Stimulated activated naive CD8-positive, alpha-beta T cell treated with anti-CD3 and anti-CD28 coated beads, Interleukin-15, amount 100 ng/mL, for 72 hours (primary cell): ENCODE results near the gene ITGB1BP1.

Source experiments
- ATAC-seq: fragments of 150-1000 bp; cut with Tn5 transposase; 2 replicates; pipeline ENCODE4 v1.10.0; 2021; ENCODE audit warnings: mild to moderate bottlenecking, moderate library complexity
- DNase-seq, 2 donors: peaks; one replicate each; pipeline ENCODE4 v3.0.0; 2021 to 2022
- H3K27ac Mint-ChIP-seq, 2 donors: one replicate each; pipeline ENCODE4 v1.8.0; 2022; ENCODE audit warnings: mild to moderate bottlenecking in 2 of 2, mixed read lengths in 2 of 2, moderate library complexity in 2 of 2
- H3K27me3 Mint-ChIP-seq: one replicate; pipeline ENCODE4 v1.8.0; 2022; ENCODE audit warnings: mixed read lengths
- H3K4me1 Mint-ChIP-seq: one replicate; pipeline ENCODE4 v1.8.0; 2022; ENCODE audit warnings: mild to moderate bottlenecking, mixed read lengths
- H3K4me3 Mint-ChIP-seq, 2 donors: one replicate each; pipeline ENCODE4 v1.8.0; 2022; ENCODE audit warnings: mild to moderate bottlenecking in 2 of 2, mixed read lengths in 2 of 2, moderate library complexity in 1 of 2
- H3K9me3 Mint-ChIP-seq, 2 donors: one replicate each; pipeline ENCODE4 v1.8.0; 2022; ENCODE audit warnings: mixed read lengths in 2 of 2

ITGB1BP1 gene

GRCh38 chr2:9440058-9440727 is 16.9 kb upstream of the ITGB1BP1 start:
- ATAC-seq (no peak), DNase-seq (no peak)
- no peaks in the 10 kb centered on the region for H3K4me1 Mint-ChIP-seq
- H3K4me3 Mint-ChIP-seq = no peak overlapping the region
- no peak overlapping the region for H3K27ac Mint-ChIP-seq
- H3K9me3 Mint-ChIP-seq = no peaks in the 10 kb centered on the region
- no peaks in the 10 kb centered on the region for H3K27me3 Mint-ChIP-seq

- Mint-ChIP-seq H3K9me3 (no peaks in the 10 kb centered on the region), H3K27ac (no peak overlapping the region), H3K4me3 (no peak overlapping the region), H3K27me3 (no peaks in the 10 kb centered on the region), H3K4me1 (no peaks in the 10 kb centered on the region)
- DNase-seq (no peak), ATAC-seq (no peak)
Measured at GRCh38 chr2:9439536-9439935, 16.2 kb upstream of the ITGB1BP1 start.

- ATAC-seq = no peak
- Mint-ChIP-seq H3K4me1 (peaks cover 15% of the 10 kb centered on the region), H3K27me3 (no peaks in the 10 kb centered on the region), H3K4me3 (no peak overlapping the region), H3K27ac (no peak overlapping the region), H3K9me3 (no peaks in the 10 kb centered on the region)
- no peak for DNase-seq
Measured at GRCh38 chr2:9434489-9434888, 11.2 kb upstream of the ITGB1BP1 start.

- no peak for ATAC-seq
- Mint-ChIP-seq H3K4me3 (no peak overlapping the region), H3K27ac (no peak overlapping the region)
Measured at GRCh38 chr2:9430316-9431293, 7.3 kb upstream of the ITGB1BP1 start.

GRCh38 chr2:9428965-9429577 is 5.7 kb upstream of the ITGB1BP1 start:
- no peak overlapping the region for H3K4me3 Mint-ChIP-seq
- no peak overlapping the region for H3K27ac Mint-ChIP-seq

More at GRCh38 chr2:9430316-9431293, 7.3 kb upstream of the ITGB1BP1 start:
- no peaks in the 10 kb centered on the region for H3K27me3 Mint-ChIP-seq
- H3K9me3 Mint-ChIP-seq = no peaks in the 10 kb centered on the region
- DNase-seq = no peak
- H3K4me1 Mint-ChIP-seq = peaks cover 15% of the 10 kb centered on the region

GRCh38 chr2:9424447-9425164 is 1.3 kb upstream of the ITGB1BP1 start:
- DNase-seq (no peak), ATAC-seq (no peak)
- no peaks in the 10 kb centered on the region for H3K27me3 Mint-ChIP-seq
- no peaks in the 10 kb centered on the region for H3K9me3 Mint-ChIP-seq
- peaks cover 33% of the 10 kb centered on the region for H3K4me1 Mint-ChIP-seq
- H3K27ac Mint-ChIP-seq = no peak overlapping the region
- H3K4me3 Mint-ChIP-seq = no peak overlapping the region

More at GRCh38 chr2:9428965-9429577, 5.7 kb upstream of the ITGB1BP1 start:
- Mint-ChIP-seq H3K27me3 (no peaks in the 10 kb centered on the region), H3K4me1 (peaks cover 15% of the 10 kb centered on the region), H3K9me3 (no peaks in the 10 kb centered on the region)
- DNase-seq (no peak), ATAC-seq (no peak)

- no peak overlapping the region for H3K4me3 Mint-ChIP-seq
- no peaks in the 10 kb centered on the region for H3K27me3 Mint-ChIP-seq
- H3K9me3 Mint-ChIP-seq = no peaks in the 10 kb centered on the region
- peak overlapping the region; percentile 92 to 97 for H3K27ac Mint-ChIP-seq
- peak in 1 of 2 donors; percentile 47 for DNase-seq
- H3K4me1 Mint-ChIP-seq = peaks cover 37% of the 10 kb centered on the region
- peak; percentile 36 for ATAC-seq
Measured at GRCh38 chr2:9423922-9424272, 569 bp upstream of the ITGB1BP1 start.

- Mint-ChIP-seq H3K9me3 (no peaks in the 10 kb centered on the region), H3K27ac (peak overlapping the region; percentile 59 to 96), H3K27me3 (no peaks in the 10 kb centered on the region), H3K4me3 (peak overlapping the region; percentile 94 to 96), H3K4me1 (peaks cover 49% of the 10 kb centered on the region)
- DNase-seq = peak; percentile 47 to 63
- ATAC-seq = peak; percentile 53
Measured at GRCh38 chr2:9422321-9423099, 818 bp downstream of the ITGB1BP1 start.

GRCh38 chr2:9420495-9420894 is 2.8 kb downstream of the ITGB1BP1 start:
- ATAC-seq (no peak), DNase-seq (no peak)
- Mint-ChIP-seq H3K27ac (no peak overlapping the region), H3K27me3 (no peaks in the 10 kb centered on the region), H3K9me3 (no peaks in the 10 kb centered on the region), H3K4me1 (peaks cover 69% of the 10 kb centered on the region), H3K4me3 (no peak overlapping the region)

GRCh38 chr2:9419541-9419940 is 3.8 kb downstream of the ITGB1BP1 start:
- Mint-ChIP-seq H3K4me3 (no peak overlapping the region), H3K4me1 (peaks cover 75% of the 10 kb centered on the region), H3K9me3 (no peaks in the 10 kb centered on the region), H3K27me3 (no peaks in the 10 kb centered on the region), H3K27ac (no peak overlapping the region)
- DNase-seq (no peak), ATAC-seq (no peak)

GRCh38 chr2:9418746-9419145 is 4.6 kb downstream of the ITGB1BP1 start:
- no peak overlapping the region for H3K4me3 Mint-ChIP-seq
- H3K27me3 Mint-ChIP-seq = no peaks in the 10 kb centered on the region
- DNase-seq = no peak
- no peaks in the 10 kb centered on the region for H3K9me3 Mint-ChIP-seq
- H3K27ac Mint-ChIP-seq = no peak overlapping the region
- H3K4me1 Mint-ChIP-seq = peaks cover 76% of the 10 kb centered on the region
- no peak for ATAC-seq

GRCh38 chr2:9417725-9418124 is 5.6 kb downstream of the ITGB1BP1 start:
- H3K27me3 Mint-ChIP-seq = no peaks in the 10 kb centered on the region
- peaks cover 76% of the 10 kb centered on the region for H3K4me1 Mint-ChIP-seq
- ATAC-seq (no peak), DNase-seq (no peak)
- no peak overlapping the region for H3K4me3 Mint-ChIP-seq
- no peaks in the 10 kb centered on the region for H3K9me3 Mint-ChIP-seq
- no peak overlapping the region for H3K27ac Mint-ChIP-seq

- H3K9me3 Mint-ChIP-seq = no peaks in the 10 kb centered on the region
- peak overlapping the region in 1 of 2 donors; percentile 94 for H3K27ac Mint-ChIP-seq
- no peaks in the 10 kb centered on the region for H3K27me3 Mint-ChIP-seq
- no peak overlapping the region for H3K4me3 Mint-ChIP-seq
- peaks cover 70% of the 10 kb centered on the region for H3K4me1 Mint-ChIP-seq
- ATAC-seq (no peak), DNase-seq (no peak)
Measured at GRCh38 chr2:9416962-9417316, 6.4 kb downstream of the ITGB1BP1 start.

GRCh38 chr2:9416267-9416961 is 6.9 kb downstream of the ITGB1BP1 start:
- Mint-ChIP-seq H3K27me3 (no peaks in the 10 kb centered on the region), H3K4me1 (peaks cover 65% of the 10 kb centered on the region), H3K9me3 (no peaks in the 10 kb centered on the region), H3K27ac (peak overlapping the region in 1 of 2 donors; percentile 76), H3K4me3 (no peak overlapping the region)
- DNase-seq = no peak
- no peak for ATAC-seq
